ENCODE results near the gene KLHL29. TPM values are rescaled to one million over a fixed set of nuclear protein-coding genes. Genes with fewer than 3 reads are reported as not detected.

The KLHL29 gene
- total RNA-seq, 1 donor from 2014 or later = 17.5 TPM

GRCh38 chr2:23409248-23409647 lies 24.3 kb downstream of the KLHL29 start:
- H3K27ac Mint-ChIP-seq (ENCODE audit: unreplicated experiment) = no peak overlapping the region
- H3K9me3 Mint-ChIP-seq (ENCODE audit: unreplicated experiment) = no peaks in the 10 kb centered on the region
- no peak for DNase-seq (ENCODE audit: low spot score)
- no peaks in the 10 kb centered on the region for H3K27me3 Mint-ChIP-seq (ENCODE audit: unreplicated experiment)
- no peak overlapping the region for H3K4me3 Mint-ChIP-seq (ENCODE audit: unreplicated experiment)
- peaks cover 23% of the 10 kb centered on the region for H3K4me1 Mint-ChIP-seq (ENCODE audit: unreplicated experiment)
- H3K36me3 Mint-ChIP-seq (ENCODE audit: low read depth, unreplicated experiment) = peaks cover 5% of the 10 kb centered on the region
- no peak for TF ChIP-seq CTCF (IDR thresholded peaks at IDR 0.05; ENCODE audit: unreplicated experiment)

GRCh38 chr2:23410596-23410995 lies 25.6 kb downstream of the KLHL29 start:
- Mint-ChIP-seq H3K4me3 (ENCODE audit: unreplicated experiment) (no peak overlapping the region), H3K36me3 (ENCODE audit: low read depth, unreplicated experiment) (peaks cover 5% of the 10 kb centered on the region), H3K27ac (ENCODE audit: unreplicated experiment) (no peak overlapping the region), H3K27me3 (ENCODE audit: unreplicated experiment) (no peaks in the 10 kb centered on the region), H3K4me1 (ENCODE audit: unreplicated experiment) (peaks cover 14% of the 10 kb centered on the region), H3K9me3 (ENCODE audit: unreplicated experiment) (no peaks in the 10 kb centered on the region)
- TF ChIP-seq CTCF (IDR thresholded peaks at IDR 0.05; ENCODE audit: unreplicated experiment) = no peak
- no peak for DNase-seq (ENCODE audit: low spot score)

GRCh38 chr2:23411752-23412431 lies 26.9 kb downstream of the KLHL29 start:
- Mint-ChIP-seq H3K27me3 (ENCODE audit: unreplicated experiment) (peaks cover 2% of the 10 kb centered on the region), H3K9me3 (ENCODE audit: unreplicated experiment) (no peaks in the 10 kb centered on the region), H3K4me3 (ENCODE audit: unreplicated experiment) (no peak overlapping the region), H3K4me1 (ENCODE audit: unreplicated experiment) (peaks cover 16% of the 10 kb centered on the region), H3K27ac (ENCODE audit: unreplicated experiment) (no peak overlapping the region), H3K36me3 (ENCODE audit: low read depth, unreplicated experiment) (peaks cover 8% of the 10 kb centered on the region)
- no peak for DNase-seq (ENCODE audit: low spot score)
- TF ChIP-seq CTCF (IDR thresholded peaks at IDR 0.05; ENCODE audit: unreplicated experiment) = no peak

- no peak overlapping the region for H3K27ac Mint-ChIP-seq (ENCODE audit: unreplicated experiment)
- no peak overlapping the region for H3K4me3 Mint-ChIP-seq (ENCODE audit: unreplicated experiment)
Measured at GRCh38 chr2:23412556-23413155, 27.7 kb downstream of the KLHL29 start.

More at GRCh38 chr2:23412556-23413155, 27.7 kb downstream of the KLHL29 start:
- Mint-ChIP-seq H3K36me3 (ENCODE audit: low read depth, unreplicated experiment) (peaks cover 9% of the 10 kb centered on the region), H3K9me3 (ENCODE audit: unreplicated experiment) (no peaks in the 10 kb centered on the region), H3K27me3 (ENCODE audit: unreplicated experiment) (peaks cover 5% of the 10 kb centered on the region), H3K4me1 (ENCODE audit: unreplicated experiment) (peaks cover 16% of the 10 kb centered on the region)
- no peak for TF ChIP-seq CTCF (IDR thresholded peaks at IDR 0.05; ENCODE audit: unreplicated experiment)
- DNase-seq (ENCODE audit: low spot score) = no peak

All from endothelial cell (in vitro differentiated cells).